Inflammatory macrophage (primary cell): ENCODE measurements around the gene TRAPPC13.
"Not testable (repeated sequence)": the region's sequence is repeated elsewhere in the genome, so short reads cannot be mapped to it uniquely, and the experiment has no call there.

Experiments
- DNase-seq, 2 donors: peaks; one replicate each; pipeline ENCODE4 v3.0.0-alpha.2; 2020 to 2022
- total RNA-seq, 18 experiments: gene quantifications; one replicate each; lab custom pipeline; 2026; ENCODE audit warnings: mixed read lengths in 6 of 18, inconsistent platforms in 2 of 18; lab: John Stamatoyannopoulos, UW

The TRAPPC13 gene, protein sequence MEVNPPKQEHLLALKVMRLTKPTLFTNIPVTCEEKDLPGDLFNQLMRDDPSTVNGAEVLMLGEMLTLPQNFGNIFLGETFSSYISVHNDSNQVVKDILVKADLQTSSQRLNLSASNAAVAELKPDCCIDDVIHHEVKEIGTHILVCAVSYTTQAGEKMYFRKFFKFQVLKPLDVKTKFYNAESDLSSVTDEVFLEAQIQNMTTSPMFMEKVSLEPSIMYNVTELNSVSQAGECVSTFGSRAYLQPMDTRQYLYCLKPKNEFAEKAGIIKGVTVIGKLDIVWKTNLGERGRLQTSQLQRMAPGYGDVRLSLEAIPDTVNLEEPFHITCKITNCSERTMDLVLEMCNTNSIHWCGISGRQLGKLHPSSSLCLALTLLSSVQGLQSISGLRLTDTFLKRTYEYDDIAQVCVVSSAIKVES
- total RNA-seq = 11.3 to 49.9 (median 29.6) reads per million in 18 experiments

DNA sequence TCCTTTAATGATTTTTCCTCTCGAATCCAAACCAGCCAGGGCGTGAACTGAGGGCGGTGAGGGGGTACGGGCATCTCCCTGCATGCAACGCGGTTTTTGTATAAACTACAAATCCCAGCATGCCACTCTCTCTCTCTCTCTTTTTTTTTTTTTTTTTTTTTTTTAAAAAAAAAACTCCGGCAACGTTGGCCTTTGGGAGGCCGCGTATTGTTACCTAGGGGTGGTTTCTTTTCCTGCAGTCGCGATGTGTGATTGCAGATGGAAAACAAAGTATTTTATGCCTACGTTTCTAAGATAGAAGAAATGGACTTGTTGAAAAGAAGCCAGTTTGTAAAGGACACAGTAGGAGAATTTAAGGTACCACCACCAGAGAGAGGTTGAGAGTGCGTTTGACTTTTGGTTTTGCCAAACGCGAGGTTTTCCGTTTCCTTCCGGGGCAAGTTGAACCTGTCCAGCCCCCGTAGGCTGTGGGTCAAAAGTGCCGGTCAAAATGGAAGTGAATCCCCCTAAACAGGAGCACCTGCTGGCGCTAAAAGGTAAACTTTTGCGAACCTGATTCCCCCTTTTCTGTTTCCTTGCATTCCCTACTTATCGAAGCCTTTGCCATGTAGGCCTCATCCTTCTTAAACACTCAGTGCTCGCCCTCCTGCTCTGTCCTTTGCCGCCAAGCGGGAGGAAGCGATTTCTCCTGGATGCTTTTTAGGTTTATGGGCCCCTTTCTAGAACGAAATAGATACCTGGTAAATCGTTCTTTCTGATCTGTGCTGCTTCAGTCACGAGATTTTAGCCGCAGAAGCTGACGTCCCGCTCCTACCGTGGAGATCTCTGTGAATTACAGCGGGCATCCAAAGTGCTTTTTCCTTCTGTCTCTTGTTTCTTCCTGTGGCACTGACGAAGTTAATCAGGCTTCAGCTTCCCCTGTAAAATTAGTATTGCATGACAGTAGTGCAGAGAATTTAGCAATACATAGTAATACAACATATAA is at the start of gene TRAPPC13, which contains the start of gene SHLD3:
Gene TRAPPC13 (plus strand): TSS at position 457 of the 985 bp plus-strand sequence. CDS start 34 bp downstream, at position 491.
Gene SHLD3 (plus strand): TSS at position 457 of the 985 bp plus-strand sequence. CDS start 4,561 bp downstream, outside the sequence.
- DNase-seq = peak; percentile 86 to 90

DNA sequence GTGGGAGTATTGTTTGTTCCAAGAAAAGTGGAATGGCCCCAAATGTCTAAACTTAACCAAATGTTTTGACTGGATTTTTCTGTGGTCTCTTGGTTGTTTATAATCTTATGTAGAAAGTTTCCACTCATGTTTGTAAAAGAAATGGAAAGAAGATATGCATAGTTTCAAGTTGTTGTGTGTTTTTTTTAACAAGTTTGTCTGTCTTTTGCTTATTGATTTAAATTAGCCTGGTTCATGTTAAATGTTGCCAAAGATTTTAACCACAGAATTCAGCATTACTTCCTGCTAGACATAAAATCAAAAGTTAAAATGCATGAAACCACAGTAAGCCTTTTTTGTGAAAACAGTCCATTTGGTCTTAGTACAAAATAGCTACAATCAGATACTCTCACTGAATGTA is 47.7 kb upstream of the TRAPPC13 start:
- DNase-seq = no peak

- no peak for DNase-seq
Observed at GRCh38 chr5:65588694-65589093, 36.1 kb upstream of the TRAPPC13 start.

DNA sequence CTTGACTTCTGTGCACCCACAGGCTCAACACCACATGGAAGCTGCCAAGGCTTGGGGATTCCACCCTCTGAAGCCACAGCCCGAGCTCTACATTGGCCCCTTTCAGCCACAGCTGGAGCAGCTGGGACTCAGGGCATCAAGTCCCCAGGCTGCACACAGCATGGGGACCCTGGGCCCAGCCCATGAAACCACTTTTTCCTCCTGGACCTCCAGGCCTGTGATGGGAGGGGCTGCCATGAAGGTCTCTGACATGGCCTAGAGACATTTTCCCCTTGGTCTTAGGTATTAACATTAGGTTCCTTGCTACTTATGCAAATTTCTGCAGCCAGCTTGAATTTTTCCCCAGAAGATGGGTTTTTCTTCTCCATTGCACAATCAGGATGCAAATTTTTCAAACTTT is 23.1 kb upstream of the TRAPPC13 start:
- DNase-seq = not testable (repeated sequence)

DNA sequence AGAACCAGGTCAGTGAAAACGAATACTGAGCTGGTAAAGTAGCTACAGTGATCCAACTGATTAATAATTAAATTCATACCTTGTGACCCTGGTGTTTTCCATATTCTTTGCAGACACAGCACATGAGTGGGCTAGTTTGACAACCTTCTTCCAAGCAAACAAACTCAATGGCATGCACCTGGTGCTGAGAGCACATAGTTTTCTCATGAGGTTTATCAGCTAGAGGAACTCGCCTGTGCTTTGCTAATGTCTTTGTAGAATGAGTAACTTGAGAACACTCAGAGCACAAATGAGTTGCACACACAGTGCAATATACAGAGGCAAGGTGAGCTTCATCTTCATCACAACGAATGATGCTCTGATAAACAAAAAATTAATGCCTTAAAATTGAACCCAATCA is 13.3 kb upstream of the TRAPPC13 start:
- DNase-seq = no peak

GRCh38 chr5:65612298-65612907 is 12.4 kb upstream of the TRAPPC13 start:
- DNase-seq = no peak

- DNase-seq = no peak
Observed at GRCh38 chr5:65620021-65620420, 4.8 kb upstream of the TRAPPC13 start.

GRCh38 chr5:65621961-65622360 is 2.9 kb upstream of the TRAPPC13 start:
- DNase-seq = not testable (repeated sequence)

DNA sequence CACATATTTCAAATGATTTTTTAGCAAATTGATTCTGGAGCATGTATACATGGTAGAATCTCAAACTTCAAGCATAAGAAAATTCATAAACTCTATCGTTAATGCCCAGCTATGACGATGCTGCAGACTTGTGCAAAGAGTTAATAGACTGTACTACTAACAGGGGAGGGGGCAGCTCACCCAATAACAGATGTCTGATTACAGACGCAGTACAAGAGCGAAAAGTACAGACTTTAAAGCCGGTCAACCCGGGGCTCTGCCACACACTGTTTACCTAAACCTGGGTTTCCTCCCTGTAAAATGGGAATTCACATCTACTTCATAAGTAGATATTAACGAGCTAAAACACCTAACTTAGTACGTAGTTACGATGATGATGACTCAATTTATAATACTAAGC is 1.3 kb upstream of the TRAPPC13 start:
- no peak for DNase-seq

GRCh38 chr5:65624025-65624570 is 729 bp upstream of the TRAPPC13 start, which contains the start of gene TRIM23:
TRIM23 (minus strand) TSS chr5:65624333; CDS start chr5:65624274, 59 bp downstream.
- DNase-seq = peak; percentile 93 to 96

GRCh38 chr5:65625743-65626142 is 916 bp downstream of the TRAPPC13 start:
- no peak for DNase-seq

DNA sequence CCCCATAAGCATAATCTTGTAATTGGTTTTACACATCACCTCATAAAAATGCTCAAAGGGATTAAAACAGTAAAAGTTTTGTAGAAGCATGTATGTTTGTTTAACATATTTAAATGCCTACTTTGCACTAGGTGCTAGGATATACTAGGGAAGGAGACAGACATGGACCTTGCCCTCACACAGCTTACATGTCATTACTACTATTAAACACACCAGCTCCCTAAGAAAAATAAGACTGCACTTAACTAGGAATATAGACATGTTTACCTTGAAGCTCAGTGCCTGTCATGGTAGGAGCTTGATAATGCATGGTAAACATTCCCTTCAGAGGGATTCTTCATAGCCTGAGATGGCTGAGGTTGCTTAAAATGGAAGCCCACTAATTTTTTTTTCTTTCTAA is 6.2 kb downstream of the TRAPPC13 start:
- no peak for DNase-seq

GRCh38 chr5:65640240-65640639 is 15.4 kb downstream of the TRAPPC13 start:
- no peak for DNase-seq

- no peak for DNase-seq
Observed at GRCh38 chr5:65646938-65647337, 22.1 kb downstream of the TRAPPC13 start.

DNA sequence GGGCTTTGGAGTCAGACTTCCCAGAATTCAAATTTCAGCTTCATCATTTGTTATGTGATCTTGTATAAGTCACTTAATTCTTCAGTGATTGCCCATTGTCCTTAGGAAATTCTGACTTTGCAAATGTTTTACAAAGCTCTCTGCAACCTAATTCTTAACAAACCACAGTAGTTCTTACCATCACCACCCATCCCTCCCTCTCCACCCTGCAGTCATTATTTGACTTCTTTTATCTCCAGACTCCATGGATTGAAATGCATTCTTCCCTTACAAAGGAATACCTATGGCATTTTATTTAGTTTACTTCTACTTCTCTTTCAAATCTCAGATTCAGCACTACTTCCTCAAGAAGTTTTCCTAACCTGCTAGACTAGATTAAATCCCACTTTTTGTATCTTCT is 23.1 kb downstream of the TRAPPC13 start:
- DNase-seq = no peak

DNA sequence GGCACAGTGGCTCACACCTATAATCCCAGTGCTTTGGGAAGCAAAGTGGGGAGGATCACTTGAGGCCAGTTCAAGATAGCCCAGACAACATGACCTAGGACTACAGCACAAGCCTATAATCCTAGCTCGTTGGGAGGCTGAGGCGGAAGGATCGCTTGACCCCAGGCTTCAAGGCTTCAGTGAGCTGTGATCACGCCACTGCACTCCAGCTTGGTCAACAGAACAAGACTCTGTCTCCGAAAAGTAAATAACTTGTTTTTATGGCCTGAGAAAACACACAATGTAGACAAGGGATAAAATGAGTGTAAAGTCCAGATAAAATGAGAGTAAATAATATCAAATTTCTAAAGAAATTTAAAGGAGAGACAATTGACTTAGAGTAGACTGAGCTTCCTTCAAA is 26.3 kb downstream of the TRAPPC13 start:
- DNase-seq = no peak

- DNase-seq = no peak
Observed at GRCh38 chr5:65654713-65655112, 29.9 kb downstream of the TRAPPC13 start.

DNA sequence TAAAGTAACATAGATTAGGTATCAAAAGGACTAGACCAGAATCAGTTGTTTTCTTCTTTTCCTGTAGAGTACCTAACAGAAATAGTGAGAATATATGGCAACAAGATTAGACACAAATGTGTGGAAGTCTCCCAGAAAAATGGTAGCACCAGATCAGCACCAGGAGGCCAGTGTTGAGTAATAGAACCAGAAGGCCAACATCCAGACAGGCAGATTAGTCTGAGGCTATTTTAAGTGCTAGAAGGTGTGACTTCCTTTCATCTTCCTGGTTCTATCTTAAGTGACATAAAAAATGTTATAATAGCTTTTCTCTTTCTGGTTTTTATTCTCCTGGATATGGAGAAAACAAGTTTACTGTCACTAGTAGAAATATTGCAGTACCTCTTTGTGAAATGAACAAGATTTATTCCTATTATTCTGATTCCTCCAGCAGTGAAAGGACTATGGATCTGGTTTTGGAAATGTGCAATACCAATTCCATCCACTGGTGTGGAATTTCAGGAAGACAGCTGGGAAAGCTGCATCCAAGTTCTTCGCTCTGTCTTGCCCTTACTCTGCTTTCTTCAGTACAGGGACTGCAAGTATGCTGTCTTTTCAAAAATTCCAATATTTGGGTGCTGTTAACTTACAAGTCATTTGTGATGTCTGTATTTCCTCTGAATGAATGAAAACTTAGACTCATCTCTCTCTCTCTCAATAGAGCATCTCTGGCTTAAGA is 39.1 kb downstream of the TRAPPC13 start:
- no peak for DNase-seq

DNA sequence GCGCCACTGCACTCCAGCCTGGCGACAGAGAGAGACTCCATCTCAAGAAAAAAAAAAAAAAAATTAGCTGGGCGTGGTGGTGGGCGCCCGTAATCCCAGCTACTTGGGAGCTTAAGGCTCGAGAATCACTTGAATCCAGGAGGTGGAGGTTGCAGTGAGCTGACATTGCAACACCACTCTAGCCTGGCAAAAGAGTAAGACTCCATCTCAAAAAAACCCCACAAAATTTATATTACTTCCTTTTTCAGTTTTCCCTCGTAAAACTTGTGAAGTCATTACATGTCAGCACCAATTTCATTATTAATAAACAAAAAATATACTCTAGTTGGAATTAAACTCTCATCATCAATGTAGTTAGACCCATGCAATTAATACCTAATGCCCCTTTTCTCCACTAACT is 43.9 kb downstream of the TRAPPC13 start:
- DNase-seq = peak; percentile 19 to 40

DNA sequence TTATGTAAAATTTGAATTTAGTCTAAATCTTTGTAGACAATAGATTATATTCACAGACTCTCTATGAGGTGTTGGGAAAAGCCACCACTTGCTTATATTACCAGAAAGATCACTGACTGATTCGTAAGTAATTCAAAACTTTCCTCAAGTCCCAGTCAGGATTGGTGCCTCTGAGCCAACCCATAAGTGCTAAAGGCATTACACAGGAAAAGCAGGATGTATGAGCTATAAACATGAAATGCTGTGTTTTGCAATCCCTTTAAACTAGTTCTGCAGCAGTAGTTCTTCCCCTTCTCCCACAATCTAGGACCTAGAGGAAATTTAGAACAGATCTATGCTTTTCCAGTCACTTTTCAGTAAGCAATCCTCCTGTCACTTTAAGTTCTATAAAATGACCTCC is 48.0 kb downstream of the TRAPPC13 start:
- DNase-seq = peak; percentile 57 to 64

DNA sequence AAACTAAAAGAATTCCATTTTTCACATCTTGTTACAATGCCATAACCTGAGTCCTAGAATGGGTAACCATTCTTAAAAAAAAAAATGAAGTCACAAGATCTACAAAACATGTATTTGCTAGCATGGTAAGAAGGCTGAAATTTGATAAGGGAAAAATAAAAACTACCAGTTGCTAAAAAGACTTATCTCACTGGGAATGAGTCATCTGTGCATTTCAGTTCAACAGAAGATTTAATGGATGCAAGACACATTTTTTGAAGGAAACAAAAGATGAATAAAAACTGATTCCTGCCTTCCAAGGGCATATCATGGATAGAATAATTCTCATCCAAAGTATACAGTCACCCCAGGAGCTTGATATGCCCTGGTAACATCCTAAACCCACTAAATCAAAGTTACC is 49.9 kb downstream of the TRAPPC13 start:
- no peak for DNase-seq

- peak; percentile 54 to 74 for DNase-seq
Observed at GRCh38 chr5:65676056-65676455, 51.2 kb downstream of the TRAPPC13 start.
